NCI-H2227 (cell line): ENCODE results near the gene STK10.

ENCODE experiments used
- DNase-seq: peaks from one replicate; lab custom pipeline; 2025; ENCODE audit not compliant: unreplicated experiment; lab: John Stamatoyannopoulos, UW

Gene STK10

GRCh38 chr5:172091956-172092732 lies 95.9 kb downstream of the STK10 start:
- no peak for DNase-seq

- DNase-seq = no peak
These were observed 97.0 kb downstream of the STK10 start for GRCh38 chr5:172090976-172091547.

GRCh38 chr5:172089298-172090117 lies 98.5 kb downstream of the STK10 start:
- DNase-seq = no peak

DNA sequence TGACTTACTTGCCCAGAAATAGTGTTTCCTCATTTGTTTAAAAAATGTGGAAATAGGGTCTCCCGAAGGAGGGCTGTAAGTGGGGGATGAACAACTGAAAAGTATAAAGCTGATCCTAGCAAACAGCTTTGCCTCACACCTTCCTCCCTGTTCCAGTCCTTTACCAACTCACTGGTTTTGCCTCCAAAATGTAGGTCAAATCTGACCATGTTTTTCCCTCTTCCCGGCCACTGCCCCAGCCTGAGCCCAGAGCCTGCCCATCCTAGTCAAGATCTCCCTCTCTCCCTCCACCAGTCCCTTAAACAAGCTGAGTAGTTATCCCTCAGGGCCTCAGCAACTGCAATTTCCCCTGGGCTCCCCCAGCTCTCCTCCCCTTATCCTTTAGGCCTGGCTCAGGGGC lies 99.2 kb downstream of the STK10 start:
- no peak for DNase-seq

DNA sequence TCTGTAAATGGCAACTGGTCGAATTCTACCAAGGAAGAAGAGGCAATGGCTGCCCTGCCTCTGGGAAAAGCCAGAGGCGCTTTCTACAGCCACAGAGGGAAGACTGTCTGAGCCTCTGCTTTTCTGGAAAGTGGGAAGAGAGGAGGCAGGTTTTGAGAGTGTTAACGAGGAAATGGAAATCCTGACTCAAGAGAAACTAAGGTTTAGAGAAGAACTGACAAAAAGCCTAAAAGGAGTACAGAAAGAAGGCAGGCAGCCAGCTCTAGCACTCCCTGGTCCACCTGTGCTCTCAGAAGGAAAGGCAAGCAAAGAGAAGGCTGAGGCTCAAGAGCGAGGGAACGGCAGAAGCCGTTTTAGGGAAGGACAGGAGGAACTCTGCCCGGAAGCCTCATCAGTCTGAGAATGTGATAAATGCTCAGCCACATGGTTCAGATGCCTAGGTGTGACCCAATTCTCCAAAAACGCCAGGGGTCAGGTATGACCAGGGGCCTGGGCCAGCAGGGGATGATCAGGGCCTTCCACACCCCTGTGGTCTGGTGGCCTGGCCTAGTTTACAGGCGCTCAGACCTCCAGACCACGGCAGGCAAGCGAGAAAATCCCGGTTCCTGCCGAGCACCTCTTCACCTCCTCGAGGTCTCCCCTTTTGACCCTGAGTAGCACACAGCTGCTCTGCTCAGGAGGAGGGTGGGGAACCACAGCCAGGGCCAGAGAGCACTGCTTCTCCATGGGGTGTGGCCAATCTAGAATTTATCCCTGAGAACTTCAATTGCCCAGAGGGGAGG lies 101.6 kb downstream of the STK10 start:
- no peak for DNase-seq

GRCh38 chr5:172085738-172086137 lies 102.3 kb downstream of the STK10 start:
- no peak for DNase-seq

DNA sequence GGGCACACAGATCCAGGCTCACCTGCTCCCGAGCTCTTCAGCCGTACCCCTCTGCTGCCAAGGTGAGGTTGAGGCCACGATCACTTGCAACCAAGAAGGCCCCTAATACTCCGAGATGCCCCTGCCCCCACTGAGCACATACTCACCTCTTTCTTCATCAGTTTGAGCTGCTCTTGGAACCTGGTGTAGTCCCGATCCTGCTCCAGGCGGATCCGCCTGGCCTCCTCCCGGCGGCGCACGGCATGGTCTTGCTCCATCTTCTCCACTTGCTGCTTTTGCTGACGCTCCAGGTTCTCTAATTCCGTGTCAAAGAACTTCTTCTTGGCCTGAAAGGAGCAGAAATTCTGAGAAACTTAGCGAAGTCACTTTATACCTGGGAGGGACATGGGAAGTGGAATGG lies 105.8 kb downstream of the STK10 start:
- no peak for DNase-seq

DNA sequence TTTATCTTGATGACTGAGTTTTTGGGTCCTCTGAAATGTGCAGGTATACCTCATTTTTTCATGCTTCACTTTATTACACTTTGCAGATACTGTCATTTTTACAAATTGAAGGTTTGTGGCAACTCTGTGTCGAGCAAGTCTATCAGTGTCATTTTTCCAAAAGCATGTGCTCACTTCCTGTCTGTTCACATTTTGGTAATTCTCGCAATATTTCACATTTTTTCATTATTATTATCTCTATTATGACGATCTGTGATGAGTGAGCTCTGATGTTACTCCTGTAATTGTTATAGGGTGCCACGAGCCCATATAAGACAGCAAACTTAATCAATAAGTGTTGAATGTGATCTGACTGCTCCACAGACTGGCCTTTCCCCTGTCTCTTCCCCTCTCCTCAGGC lies 108.1 kb downstream of the STK10 start:
- DNase-seq = no peak

DNA sequence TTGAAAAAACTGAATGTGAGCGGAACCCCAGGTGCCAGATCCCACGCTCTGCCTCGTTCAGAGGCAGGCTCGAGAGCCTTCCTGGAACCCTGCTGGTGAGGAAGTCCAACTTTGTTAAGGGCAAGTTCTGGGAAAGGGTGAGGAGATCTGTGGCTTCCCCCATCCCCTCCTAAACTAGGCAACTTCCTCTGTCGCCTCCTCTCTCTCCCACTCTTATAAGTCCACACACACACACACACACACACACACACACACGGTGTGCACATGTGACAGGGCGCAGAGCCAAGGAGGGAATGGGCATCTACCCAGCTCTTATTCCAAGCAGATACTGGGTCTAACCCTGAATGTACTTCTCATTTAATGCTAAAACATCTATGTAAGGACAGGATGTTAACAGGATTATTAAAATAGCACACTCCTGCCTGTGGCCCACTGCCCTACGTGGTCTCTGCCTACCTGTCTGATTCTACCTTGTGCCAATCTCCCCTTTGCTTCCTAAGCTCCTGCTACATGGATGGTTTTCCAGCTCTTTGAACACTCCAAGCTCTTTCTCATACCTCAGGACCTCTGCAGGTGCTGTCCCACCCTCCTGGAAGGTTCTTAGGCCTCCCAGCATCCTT lies 109.2 kb downstream of the STK10 start:
- DNase-seq = no peak

DNA sequence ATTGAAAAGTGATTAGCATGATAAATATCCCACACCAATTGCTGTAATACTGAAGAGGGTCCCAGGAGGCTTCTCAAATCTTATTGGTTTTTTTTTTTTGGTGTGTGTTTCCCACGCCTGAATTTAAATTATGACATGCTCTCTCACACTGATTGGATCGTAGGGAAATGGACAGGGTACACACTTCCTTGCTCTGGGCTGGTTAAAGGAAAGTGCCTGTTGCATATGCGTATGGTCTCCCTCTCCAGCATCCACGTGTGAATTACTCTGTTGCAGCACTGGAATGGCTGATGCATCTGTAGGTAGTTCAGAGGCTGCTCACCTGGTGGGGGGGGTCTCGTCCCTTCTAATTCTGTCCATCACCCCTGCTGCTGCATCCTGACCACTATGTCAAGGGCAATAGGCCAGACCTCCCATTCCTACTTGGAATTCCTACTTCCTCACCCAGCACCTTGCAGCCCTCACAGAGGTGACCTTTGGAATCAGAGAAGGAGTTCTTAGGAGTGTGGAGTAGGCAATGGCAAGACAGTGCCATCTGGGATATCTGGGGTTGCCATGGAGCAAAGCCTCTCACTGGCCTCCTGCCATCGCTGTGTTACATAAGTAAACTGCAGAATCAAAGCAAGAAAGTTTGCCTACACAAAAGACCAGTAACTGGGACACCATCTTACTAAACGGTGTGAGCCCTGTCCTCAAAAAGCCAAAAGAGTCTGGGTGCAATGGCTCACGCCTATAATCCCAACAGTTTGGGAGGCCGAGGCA lies 110.2 kb downstream of the STK10 start:
- no peak for DNase-seq

- no peak for DNase-seq
These were observed 111.2 kb downstream of the STK10 start for GRCh38 chr5:172076761-172077244.

DNA sequence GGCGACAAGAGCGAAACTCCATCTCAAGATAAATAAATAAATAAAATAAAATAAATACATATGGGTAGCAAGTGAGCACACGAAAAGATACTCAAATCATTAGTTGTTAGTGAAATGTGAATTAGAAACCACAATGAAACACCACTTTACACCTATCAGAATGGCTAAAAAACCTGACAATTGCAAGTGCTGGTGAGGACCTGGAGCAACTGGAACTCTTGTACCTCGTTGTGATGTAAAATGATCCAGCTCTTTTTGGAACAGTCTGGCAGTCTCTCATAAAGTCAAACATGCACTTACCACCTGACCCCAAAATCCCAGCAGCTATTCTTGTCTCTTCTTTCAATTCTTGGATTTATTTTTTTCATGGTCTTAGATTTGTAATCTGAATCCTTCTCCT lies 112.4 kb downstream of the STK10 start:
- no peak for DNase-seq

DNA sequence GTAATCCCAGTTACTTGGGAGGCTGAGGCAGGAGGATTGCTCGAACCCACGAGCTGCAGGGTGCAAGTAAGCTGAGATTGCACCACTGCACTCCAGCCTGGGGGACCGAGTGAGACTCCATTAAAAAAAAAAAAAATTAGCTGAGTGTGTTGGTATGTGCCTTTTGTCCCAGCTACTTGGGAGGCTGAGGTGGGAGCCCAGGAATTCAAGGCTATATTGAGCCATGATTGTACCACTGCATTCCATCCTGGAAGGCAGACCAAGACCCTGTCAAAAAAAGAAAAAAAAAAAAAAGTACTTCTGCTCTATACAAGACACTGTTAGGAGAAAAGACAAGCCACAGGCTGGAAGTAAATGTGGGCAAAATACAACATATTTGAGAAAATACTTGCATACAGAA lies 113.1 kb downstream of the STK10 start:
- DNase-seq = no peak

DNA sequence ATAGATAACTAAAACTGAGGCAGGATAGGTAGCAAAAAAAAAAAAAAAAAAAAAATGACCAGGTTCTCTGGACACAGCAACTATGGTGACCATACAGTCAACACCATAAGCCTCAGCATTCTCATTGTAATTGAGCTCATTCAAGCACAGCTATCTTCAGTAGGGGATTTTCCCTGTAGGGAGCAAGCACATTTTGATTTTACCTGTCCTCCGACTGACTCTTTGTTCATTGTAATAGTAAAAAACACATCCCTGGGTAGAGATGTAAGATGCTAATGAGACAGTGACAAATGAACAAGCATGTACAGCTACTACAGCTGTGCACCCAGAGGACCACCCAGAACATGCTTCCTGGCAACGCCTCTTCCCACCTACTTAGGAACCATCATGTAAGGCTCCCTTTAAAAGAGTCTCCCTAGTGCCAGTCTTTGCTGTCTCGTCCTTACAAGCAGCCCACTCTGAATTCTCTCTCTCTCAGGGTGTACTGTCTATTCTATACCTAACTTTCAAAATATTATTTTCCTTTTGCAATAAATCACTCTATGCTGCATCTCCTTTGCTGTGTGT lies 116.6 kb downstream of the STK10 start:
- no peak for DNase-seq

DNA sequence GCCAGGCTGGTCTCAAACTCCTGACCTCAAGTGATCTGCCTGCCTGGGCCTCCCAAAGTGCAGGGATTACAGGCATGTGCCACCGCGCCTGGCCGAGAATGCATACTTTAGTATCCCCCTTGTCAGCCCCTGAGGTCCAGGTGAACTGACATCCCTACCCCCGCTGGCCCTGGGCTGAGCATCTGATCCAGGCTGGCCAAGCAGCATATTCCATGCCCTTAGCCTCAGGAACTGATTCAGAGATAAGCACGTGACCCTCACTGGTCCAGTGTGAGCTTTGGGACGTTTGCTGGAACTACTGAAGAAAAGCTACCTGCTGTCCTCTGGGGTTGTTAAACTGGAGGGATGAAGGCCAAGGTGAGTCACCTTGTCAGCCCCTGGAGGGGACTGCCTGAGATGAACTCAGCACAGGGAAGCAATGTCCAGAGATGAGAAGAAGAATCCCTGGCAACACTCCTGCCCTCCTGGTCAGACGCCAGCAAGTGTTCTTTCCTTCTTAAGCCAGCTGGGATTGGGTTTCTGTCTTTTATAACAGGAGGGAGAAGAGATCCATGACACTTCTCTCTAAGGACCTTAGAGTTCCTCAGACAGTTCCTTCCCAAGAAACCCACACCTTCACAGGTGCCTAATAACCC lies 122.5 kb downstream of the STK10 start:
- no peak for DNase-seq

- DNase-seq = no peak
These were observed 123.3 kb downstream of the STK10 start for GRCh38 chr5:172064766-172065165.

- DNase-seq = no peak
These were observed 123.7 kb downstream of the STK10 start for GRCh38 chr5:172064358-172064757.

GRCh38 chr5:172063463-172064235 lies 124.4 kb downstream of the STK10 start:
- no peak for DNase-seq
